SU-DHL-6 (cell line): ENCODE measurements around the gene RAC2.

Experiments
- EZH2phosphoT487 ChIP-seq: fragments of 200-600 bp; sonication (generic), shearing (Covaris generic); conservative IDR thresholded peaks from 2 replicates; pipeline ENCODE4 v1.6.1; 2018; ENCODE audit warnings: mild to moderate bottlenecking, antibody characterized with exemption, low read length, moderate library complexity, mixed read lengths
- TF ChIP-seq, protein P1 (sequence below): fragments of 200-600 bp; sonication (generic); IDR thresholded peaks from one replicate; pipeline ENCODE4 v1.5.1; 2017; ENCODE audit warnings: antibody characterized with exemption, mild to moderate bottlenecking, low read length, moderate library complexity; ENCODE audit not compliant: insufficient read depth, poor library complexity, severe bottlenecking

DNA sequence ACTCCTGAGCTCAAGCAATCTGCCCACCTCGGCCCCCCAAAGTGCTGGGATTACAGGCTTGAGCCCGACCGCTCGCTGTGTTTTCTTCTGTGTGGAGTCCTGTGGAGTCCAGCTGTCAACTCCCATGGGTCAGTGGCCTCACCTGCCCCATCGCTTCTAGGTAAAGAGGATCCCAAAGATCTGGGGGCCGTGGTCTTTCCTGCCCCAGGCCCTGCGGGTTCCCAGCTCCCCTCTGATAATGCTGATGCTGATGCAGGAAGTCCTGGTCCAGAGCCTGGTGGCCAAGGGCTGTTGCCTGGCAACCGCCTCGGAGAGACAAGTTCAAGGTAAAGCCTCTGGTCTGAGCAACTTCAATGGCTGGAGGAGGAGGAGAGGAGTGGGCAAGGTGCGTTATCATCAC lies 41.4 kb downstream of the RAC2 start:
- TF ChIP-seq, protein P1, sequence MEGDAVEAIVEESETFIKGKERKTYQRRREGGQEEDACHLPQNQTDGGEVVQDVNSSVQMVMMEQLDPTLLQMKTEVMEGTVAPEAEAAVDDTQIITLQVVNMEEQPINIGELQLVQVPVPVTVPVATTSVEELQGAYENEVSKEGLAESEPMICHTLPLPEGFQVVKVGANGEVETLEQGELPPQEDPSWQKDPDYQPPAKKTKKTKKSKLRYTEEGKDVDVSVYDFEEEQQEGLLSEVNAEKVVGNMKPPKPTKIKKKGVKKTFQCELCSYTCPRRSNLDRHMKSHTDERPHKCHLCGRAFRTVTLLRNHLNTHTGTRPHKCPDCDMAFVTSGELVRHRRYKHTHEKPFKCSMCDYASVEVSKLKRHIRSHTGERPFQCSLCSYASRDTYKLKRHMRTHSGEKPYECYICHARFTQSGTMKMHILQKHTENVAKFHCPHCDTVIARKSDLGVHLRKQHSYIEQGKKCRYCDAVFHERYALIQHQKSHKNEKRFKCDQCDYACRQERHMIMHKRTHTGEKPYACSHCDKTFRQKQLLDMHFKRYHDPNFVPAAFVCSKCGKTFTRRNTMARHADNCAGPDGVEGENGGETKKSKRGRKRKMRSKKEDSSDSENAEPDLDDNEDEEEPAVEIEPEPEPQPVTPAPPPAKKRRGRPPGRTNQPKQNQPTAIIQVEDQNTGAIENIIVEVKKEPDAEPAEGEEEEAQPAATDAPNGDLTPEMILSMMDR = no peak
- TF ChIP-seq EZH2phosphoT487 = no peak
